Stimulated activated naive CD8-positive, alpha-beta T cell treated with anti-CD3 and anti-CD28 coated beads, Interleukin-15, Interleukin-2, amounts not matched to agents 100 U/mL and 50 U/mL, for 24 hours (primary cell): Measurements from ENCODE around the gene MMP25.
"Not testable (repeated sequence)": the region's sequence is repeated elsewhere in the genome, so short reads cannot be mapped to it uniquely, and the experiment has no call there.

Experiments used
- ATAC-seq: fragments of 150-1000 bp; cut with Tn5 transposase; one replicate; pipeline ENCODE4 v1.10.0; 2021
- DNase-seq: peaks from one replicate; pipeline ENCODE4 v3.0.0; 2021

The MMP25 gene

GRCh38 chr16:3055734-3056115 is 9.4 kb downstream of the MMP25 start:
- DNase-seq, ATAC-seq: not testable (repeated sequence)

- DNase-seq = no peak
- no peak for ATAC-seq
These were observed 10.2 kb downstream of the MMP25 start for GRCh38 chr16:3056336-3057180.

GRCh38 chr16:3057181-3058138 is 11.1 kb downstream of the MMP25 start:
- DNase-seq = no peak
- ATAC-seq = no peak

- peak; percentile 64 for DNase-seq
- ATAC-seq = peak; percentile 44
These were observed 12.0 kb downstream of the MMP25 start for GRCh38 chr16:3058139-3059030.

- DNase-seq (peak; percentile 93), ATAC-seq (peak; percentile 92)
These were observed 12.8 kb downstream of the MMP25 start for GRCh38 chr16:3059041-3059722.

- DNase-seq (no peak), ATAC-seq (no peak)
These were observed 13.4 kb downstream of the MMP25 start for GRCh38 chr16:3059723-3060242.

- ATAC-seq (no peak), DNase-seq (no peak)
These were observed 14.2 kb downstream of the MMP25 start for GRCh38 chr16:3060339-3061127.

- DNase-seq = no peak
- ATAC-seq = no peak
These were observed 16.2 kb downstream of the MMP25 start for GRCh38 chr16:3062553-3062952.

GRCh38 chr16:3063625-3064386 is 17.4 kb downstream of the MMP25 start:
- no peak for DNase-seq
- no peak for ATAC-seq

- peak; percentile 60 for ATAC-seq
- peak; percentile 79 for DNase-seq
These were observed 18.8 kb downstream of the MMP25 start, which contains the start of gene IL32 for GRCh38 chr16:3065069-3065741. Gene IL32 (plus strand): TSS chr16:3065640. CDS start chr16:3065812, 172 bp downstream.

GRCh38 chr16:3065742-3066439 is 19.5 kb downstream of the MMP25 start:
- peak; percentile 26 for ATAC-seq
- DNase-seq = peak; percentile 49

GRCh38 chr16:3066440-3066748 is 20.0 kb downstream of the MMP25 start:
- ATAC-seq (no peak), DNase-seq (no peak)

- DNase-seq = no peak
- no peak for ATAC-seq
These were observed 22.1 kb downstream of the MMP25 start for GRCh38 chr16:3068487-3068886.

GRCh38 chr16:3069146-3069545 is 22.8 kb downstream of the MMP25 start:
- not testable (repeated sequence) for ATAC-seq, DNase-seq

- ATAC-seq = no peak
- DNase-seq = no peak
These were observed 24.3 kb downstream of the MMP25 start for GRCh38 chr16:3070608-3071111.

- ATAC-seq (no peak), DNase-seq (no peak)
These were observed 25.3 kb downstream of the MMP25 start for GRCh38 chr16:3071655-3072054.

GRCh38 chr16:3072148-3072547 is 25.8 kb downstream of the MMP25 start:
- peak; percentile 11 for ATAC-seq

More at GRCh38 chr16:3072148-3072547, 25.8 kb downstream of the MMP25 start:
- DNase-seq = not testable (repeated sequence)
